GM18520 (cell line): ENCODE results near the gene UNC80.

ENCODE experiments used
- ATAC-seq: cut with Tn5 transposase; IDR thresholded peaks from one replicate; pipeline ENCODE4 v1.9.1; 2021; ENCODE audit not compliant: unreplicated experiment

UNC80 gene

GRCh38 chr2:209805351-209805750, 33.7 kb downstream of the UNC80 start:
- ATAC-seq, result no peak

- no peak for ATAC-seq
Measured at GRCh38 chr2:209806318-209806717, 34.7 kb downstream of the UNC80 start.

- ATAC-seq, result no peak
Measured at GRCh38 chr2:209808521-209808920, 36.9 kb downstream of the UNC80 start.

- no peak for ATAC-seq
Measured at GRCh38 chr2:209809256-209809655, 37.6 kb downstream of the UNC80 start.

- no peak for ATAC-seq
Measured at GRCh38 chr2:209817844-209818271, 46.2 kb downstream of the UNC80 start.

GRCh38 chr2:209818939-209819338, 47.3 kb downstream of the UNC80 start:
- no peak for ATAC-seq

GRCh38 chr2:209821806-209822205, 50.2 kb downstream of the UNC80 start:
- no peak for ATAC-seq

- ATAC-seq, result no peak
Measured at GRCh38 chr2:209823484-209823883, 51.9 kb downstream of the UNC80 start.

- no peak for ATAC-seq
Measured at GRCh38 chr2:209824391-209824790, 52.8 kb downstream of the UNC80 start.

- no peak for ATAC-seq
Measured at GRCh38 chr2:209830722-209831465, 59.3 kb downstream of the UNC80 start.

GRCh38 chr2:209834767-209835166, 63.1 kb downstream of the UNC80 start:
- no peak for ATAC-seq

- no peak for ATAC-seq
Measured at GRCh38 chr2:209840434-209840833, 68.8 kb downstream of the UNC80 start.

GRCh38 chr2:209845666-209846065, 74.0 kb downstream of the UNC80 start:
- no peak for ATAC-seq

- no peak for ATAC-seq
Measured at GRCh38 chr2:209864716-209865295, 93.2 kb downstream of the UNC80 start.

- ATAC-seq, result no peak
Measured at GRCh38 chr2:209868271-209868994, 96.8 kb downstream of the UNC80 start.

- no peak for ATAC-seq
Measured at GRCh38 chr2:209870067-209870466, 98.4 kb downstream of the UNC80 start.

- ATAC-seq, result peak; percentile 52
Measured at GRCh38 chr2:209872675-209873074, 101.0 kb downstream of the UNC80 start.

GRCh38 chr2:209875270-209875669, 103.6 kb downstream of the UNC80 start:
- no peak for ATAC-seq

- ATAC-seq, result no peak
Measured at GRCh38 chr2:209876211-209876610, 104.6 kb downstream of the UNC80 start.

- no peak for ATAC-seq
Measured at GRCh38 chr2:209878701-209879100, 107.1 kb downstream of the UNC80 start.

GRCh38 chr2:209900638-209901037, 129.0 kb downstream of the UNC80 start:
- ATAC-seq, result no peak

- ATAC-seq, result no peak
Measured at GRCh38 chr2:209901172-209901571, 129.5 kb downstream of the UNC80 start.
